ENCODE data around the gene SSR4. TPM values are rescaled to one million over a fixed set of nuclear protein-coding genes. Genes with fewer than 3 reads are reported as not detected.

The SSR4 gene
- total and polyA plus RNA-seq, 2 of the 13 experiments (the other 11 are each of a cell fraction or from before 2014, with no cell fraction given): 214 to 288 TPM

DNA sequence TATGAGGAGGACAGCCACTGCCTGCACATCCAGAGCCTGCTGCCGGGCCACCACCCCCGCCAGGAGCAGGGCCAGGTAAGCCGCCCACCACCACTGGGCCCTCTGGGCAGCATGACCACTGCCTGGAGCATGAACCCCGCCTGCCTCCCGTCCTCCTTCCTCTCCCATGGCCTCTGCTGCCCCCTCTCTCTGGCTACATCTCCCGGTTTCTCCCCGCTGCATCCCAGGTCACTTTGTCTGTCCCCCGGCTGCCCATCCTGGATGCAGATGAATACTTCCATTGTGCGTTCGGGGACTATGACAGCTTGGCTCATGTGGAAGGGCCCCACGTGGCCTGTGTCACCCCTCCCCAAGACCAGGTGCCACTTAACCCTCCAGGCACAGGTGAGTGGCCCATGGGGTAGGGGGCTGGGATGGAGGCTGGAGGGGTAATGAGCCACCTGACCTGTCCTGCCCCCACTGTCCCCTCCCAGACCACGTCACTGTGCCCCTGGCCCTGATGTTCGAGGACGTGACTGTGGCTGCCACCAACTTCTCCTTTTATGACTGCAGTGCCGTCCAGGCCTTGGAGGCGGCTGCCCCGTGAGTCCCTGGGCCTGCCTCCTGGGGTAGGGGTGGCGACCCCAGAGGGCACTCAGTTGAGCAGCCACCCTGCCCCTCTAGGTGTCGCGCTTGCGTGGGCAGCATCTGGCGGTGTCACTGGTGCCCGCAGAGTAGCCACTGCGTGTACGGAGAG, 24.4 kb upstream of the SSR4 start:
- no peak for FAIRE-seq
- ATAC-seq: no peak
- in situ Hi-C loops (cut with HindIII; ENCODE audit: extremely low pct_ligation_motif_present, low pct_unique_long_range_greater_than_20kb) (no loop called here), intact Hi-C loops (cut with micrococcal nuclease; ENCODE audit: unreplicated experiment) (loop anchor here (10.0 kb wide), 1 partner anchor 175 kb away; the partner anchor contains the start of gene RENBP)
- Histone ChIP-seq H3K79me2 (ENCODE audit: insufficient read depth, low read length) (no peaks in the 10 kb centered on the region), H2AFZ (ENCODE audit: low read length) (no peak overlapping the region), H3K4me2 (ENCODE audit: low read depth, low read length) (no peak overlapping the region), H3K36me3 (replicated peaks in 1 of 2; ENCODE audit: control insufficient read depth in 1 of 2, insufficient read depth in 2 of 2, low read length in 2 of 2) (no peaks in the 10 kb centered on the region), H3K9me3 (ENCODE audit: low read length) (no peaks in the 10 kb centered on the region), H3K27me3 (ENCODE audit: control insufficient read depth in 1 of 2, insufficient read depth in 2 of 2, low read length in 2 of 2) (no peaks in the 10 kb centered on the region), H3K4me3 (replicated peaks in 1 of 3; ENCODE audit: insufficient read depth in 1 of 3, low read depth in 2 of 3, low read length in 3 of 3) (no peak overlapping the region), H3K4me1 (ENCODE audit: insufficient read depth, low read length) (peaks cover 16% of the 10 kb centered on the region; the same call in 1 of the 2 replicates), H4K20me1 (ENCODE audit: insufficient read depth, low read length) (no peaks in the 10 kb centered on the region), H3K27ac (ENCODE audit: extremely low read length, insufficient read depth, low read length) (no peak overlapping the region), H3K9ac (ENCODE audit: insufficient read depth, low read depth, low read length) (no peak overlapping the region)
- 92% methylated on average over 8 of the region's 25 CpGs for WGBS (ENCODE audit: low lambda C conversion rate)
- no peak for DNase-seq (ENCODE audit: low spot score)
- BruUV-seq (replicated peaks): no TSS peak
- CTCF ChIA-PET (ENCODE audit: low intra/inter-chr PET ratio, low total read pairs): no interaction called here
- TF ChIP-seq, protein P1, sequence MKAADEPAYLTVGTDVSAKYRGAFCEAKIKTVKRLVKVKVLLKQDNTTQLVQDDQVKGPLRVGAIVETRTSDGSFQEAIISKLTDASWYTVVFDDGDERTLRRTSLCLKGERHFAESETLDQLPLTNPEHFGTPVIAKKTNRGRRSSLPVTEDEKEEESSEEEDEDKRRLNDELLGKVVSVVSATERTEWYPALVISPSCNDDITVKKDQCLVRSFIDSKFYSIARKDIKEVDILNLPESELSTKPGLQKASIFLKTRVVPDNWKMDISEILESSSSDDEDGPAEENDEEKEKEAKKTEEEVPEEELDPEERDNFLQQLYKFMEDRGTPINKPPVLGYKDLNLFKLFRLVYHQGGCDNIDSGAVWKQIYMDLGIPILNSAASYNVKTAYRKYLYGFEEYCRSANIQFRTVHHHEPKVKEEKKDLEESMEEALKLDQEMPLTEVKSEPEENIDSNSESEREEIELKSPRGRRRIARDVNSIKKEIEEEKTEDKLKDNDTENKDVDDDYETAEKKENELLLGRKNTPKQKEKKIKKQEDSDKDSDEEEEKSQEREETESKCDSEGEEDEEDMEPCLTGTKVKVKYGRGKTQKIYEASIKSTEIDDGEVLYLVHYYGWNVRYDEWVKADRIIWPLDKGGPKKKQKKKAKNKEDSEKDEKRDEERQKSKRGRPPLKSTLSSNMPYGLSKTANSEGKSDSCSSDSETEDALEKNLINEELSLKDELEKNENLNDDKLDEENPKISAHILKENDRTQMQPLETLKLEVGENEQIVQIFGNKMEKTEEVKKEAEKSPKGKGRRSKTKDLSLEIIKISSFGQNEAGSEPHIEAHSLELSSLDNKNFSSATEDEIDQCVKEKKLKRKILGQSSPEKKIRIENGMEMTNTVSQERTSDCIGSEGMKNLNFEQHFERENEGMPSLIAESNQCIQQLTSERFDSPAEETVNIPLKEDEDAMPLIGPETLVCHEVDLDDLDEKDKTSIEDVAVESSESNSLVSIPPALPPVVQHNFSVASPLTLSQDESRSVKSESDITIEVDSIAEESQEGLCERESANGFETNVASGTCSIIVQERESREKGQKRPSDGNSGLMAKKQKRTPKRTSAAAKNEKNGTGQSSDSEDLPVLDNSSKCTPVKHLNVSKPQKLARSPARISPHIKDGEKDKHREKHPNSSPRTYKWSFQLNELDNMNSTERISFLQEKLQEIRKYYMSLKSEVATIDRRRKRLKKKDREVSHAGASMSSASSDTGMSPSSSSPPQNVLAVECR (CRISPR knock-in tag; IDR thresholded peaks at IDR 0.05; ENCODE audit: borderline replicate concordance): no peak
- TF ChIP-seq, protein P2, sequence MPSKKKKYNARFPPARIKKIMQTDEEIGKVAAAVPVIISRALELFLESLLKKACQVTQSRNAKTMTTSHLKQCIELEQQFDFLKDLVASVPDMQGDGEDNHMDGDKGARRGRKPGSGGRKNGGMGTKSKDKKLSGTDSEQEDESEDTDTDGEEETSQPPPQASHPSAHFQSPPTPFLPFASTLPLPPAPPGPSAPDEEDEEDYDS (CRISPR knock-in tag; IDR thresholded peaks at IDR 0.05): no peak
- TF ChIP-seq JUN (CRISPR knock-in tag; IDR thresholded peaks at IDR 0.05) (no peak), ZNF644 (CRISPR knock-in tag; IDR thresholded peaks at IDR 0.05; ENCODE audit: low read depth) (no peak), ZNF777 (CRISPR knock-in tag; IDR thresholded peaks at IDR 0.05) (no peak), ZNF34 (CRISPR knock-in tag; IDR thresholded peaks at IDR 0.05; ENCODE audit: borderline replicate concordance) (no peak), SMYD3 (CRISPR knock-in tag; IDR thresholded peaks at IDR 0.05) (no peak), NCOA1 (CRISPR knock-in tag; IDR thresholded peaks at IDR 0.05) (no peak), CCDC6 (CRISPR knock-in tag; IDR thresholded peaks at IDR 0.05) (no peak)
- TF ChIP-seq, protein P3, sequence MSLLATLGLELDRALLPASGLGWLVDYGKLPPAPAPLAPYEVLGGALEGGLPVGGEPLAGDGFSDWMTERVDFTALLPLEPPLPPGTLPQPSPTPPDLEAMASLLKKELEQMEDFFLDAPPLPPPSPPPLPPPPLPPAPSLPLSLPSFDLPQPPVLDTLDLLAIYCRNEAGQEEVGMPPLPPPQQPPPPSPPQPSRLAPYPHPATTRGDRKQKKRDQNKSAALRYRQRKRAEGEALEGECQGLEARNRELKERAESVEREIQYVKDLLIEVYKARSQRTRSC (CRISPR knock-in tag; IDR thresholded peaks at IDR 0.05; ENCODE audit: low read depth): no peak
- TF ChIP-seq, protein P4, sequence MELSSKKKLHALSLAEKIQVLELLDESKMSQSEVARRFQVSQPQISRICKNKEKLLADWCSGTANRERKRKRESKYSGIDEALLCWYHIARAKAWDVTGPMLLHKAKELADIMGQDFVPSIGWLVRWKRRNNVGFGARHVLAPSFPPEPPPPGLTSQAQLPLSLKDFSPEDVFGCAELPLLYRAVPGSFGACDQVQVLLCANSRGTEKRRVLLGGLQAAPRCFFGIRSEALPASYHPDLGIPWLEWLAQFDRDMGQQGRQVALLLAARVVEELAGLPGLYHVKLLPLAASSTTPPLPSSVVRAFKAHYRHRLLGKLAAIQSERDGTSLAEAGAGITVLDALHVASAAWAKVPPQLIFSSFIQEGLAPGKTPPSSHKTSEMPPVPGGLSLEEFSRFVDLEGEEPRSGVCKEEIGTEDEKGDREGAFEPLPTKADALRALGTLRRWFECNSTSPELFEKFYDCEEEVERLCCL (CRISPR knock-in tag; IDR thresholded peaks at IDR 0.05; ENCODE audit: borderline replicate concordance): no peak
- TF ChIP-seq, protein P5, sequence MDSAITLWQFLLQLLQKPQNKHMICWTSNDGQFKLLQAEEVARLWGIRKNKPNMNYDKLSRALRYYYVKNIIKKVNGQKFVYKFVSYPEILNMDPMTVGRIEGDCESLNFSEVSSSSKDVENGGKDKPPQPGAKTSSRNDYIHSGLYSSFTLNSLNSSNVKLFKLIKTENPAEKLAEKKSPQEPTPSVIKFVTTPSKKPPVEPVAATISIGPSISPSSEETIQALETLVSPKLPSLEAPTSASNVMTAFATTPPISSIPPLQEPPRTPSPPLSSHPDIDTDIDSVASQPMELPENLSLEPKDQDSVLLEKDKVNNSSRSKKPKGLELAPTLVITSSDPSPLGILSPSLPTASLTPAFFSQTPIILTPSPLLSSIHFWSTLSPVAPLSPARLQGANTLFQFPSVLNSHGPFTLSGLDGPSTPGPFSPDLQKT (CRISPR knock-in tag; IDR thresholded peaks at IDR 0.05; ENCODE audit: borderline replicate concordance): no peak
- POLR2A ChIA-PET: no interaction called here
